CD14-positive monocyte (primary cell): ENCODE results near the gene NUP188. TPM values are rescaled to one million over a fixed set of nuclear protein-coding genes. Genes with fewer than 3 reads are reported as not detected.

Source experiments
- DNase-seq, 3 donors: peaks; one replicate each; pipeline ENCODE4 v3.0.0-alpha.2; 2011 to 2022
- H2AFZ ChIP-seq: 2 replicates; pipeline ENCODE4 v1.6.0; 2012; ENCODE audit warnings: mild to moderate bottlenecking, low read depth, low read length, inconsistent platforms; ENCODE audit not compliant: insufficient read depth, poor library complexity, severe bottlenecking
- H3K27ac ChIP-seq, 2 donors: 1 replicate in 1 of 2; 2 replicates in 1 of 2; pipeline ENCODE4 v1.5.1; 2012 to 2013; ENCODE audit warnings: low read length in 2 of 2, control low read depth in 1 of 2, inconsistent platforms in 1 of 2, low read depth in 1 of 2, mild to moderate bottlenecking in 1 of 2
- H3K27me3 ChIP-seq, 2 donors: one replicate each; pipeline versions ENCODE4 v1.6.0 to v1.6.1; 2011 to 2013; ENCODE audit warnings: low read length in 2 of 2; ENCODE audit not compliant: control insufficient read depth in 2 of 2, insufficient read depth in 2 of 2
- H3K36me3 ChIP-seq, 2 donors: replicated peaks in 1 of 2; 1 replicate in 1 of 2; 2 replicates in 1 of 2; pipeline versions ENCODE4 v1.5.1 to v1.6.1; 2012 to 2013; ENCODE audit warnings: low read length in 2 of 2, control low read depth in 1 of 2, inconsistent platforms in 1 of 2, mild to moderate bottlenecking in 1 of 2; ENCODE audit not compliant: insufficient read depth in 2 of 2, control insufficient read depth in 1 of 2
- H3K4me1 ChIP-seq, 2 donors: 1 replicate in 1 of 2; 2 replicates in 1 of 2; pipeline versions ENCODE4 v1.5.1 to v1.6.1; 2012 to 2013; ENCODE audit warnings: low read length in 2 of 2, control low read depth in 1 of 2, inconsistent platforms in 1 of 2, mild to moderate bottlenecking in 1 of 2, moderate library complexity in 1 of 2; ENCODE audit not compliant: insufficient read depth in 2 of 2, control insufficient read depth in 1 of 2
- H3K4me2 ChIP-seq: replicated peaks from 2 replicates; pipeline ENCODE3; 2012; ENCODE audit warnings: low read length, moderate library complexity, mild to moderate bottlenecking; ENCODE audit not compliant: poor library complexity, severe bottlenecking; ENCODE audit errors: extremely low read depth
- H3K4me3 ChIP-seq, 3 experiments: fragments of 200-600 bp in 1 of 3; sonication (generic) in 1 of 3; replicated peaks in 1 of 3; 1 replicate in 2 of 3; 2 replicates in 1 of 3; pipeline ENCODE4 v1.5.1; 2011 to 2013; ENCODE audit warnings: low read length in 3 of 3, mild to moderate bottlenecking in 3 of 3, control low read depth in 2 of 3, low read depth in 2 of 3, inconsistent platforms in 1 of 3, moderate library complexity in 1 of 3
- H3K79me2 ChIP-seq: 2 replicates; pipeline ENCODE4 v1.6.0; 2012; ENCODE audit warnings: mild to moderate bottlenecking, control low read depth, inconsistent platforms, low read length, moderate library complexity; ENCODE audit not compliant: insufficient read depth
- H3K9ac ChIP-seq: 2 replicates; pipeline ENCODE4 v1.6.0; 2017; ENCODE audit warnings: low read length, mild to moderate bottlenecking; ENCODE audit not compliant: insufficient read depth, poor library complexity, severe bottlenecking
- H3K9me3 ChIP-seq, 2 donors: replicated peaks in 1 of 2; 1 replicate in 1 of 2; 2 replicates in 1 of 2; pipeline versions ENCODE4 v1.5.1 to v1.6.1; 2012 to 2013; ENCODE audit warnings: low read length in 2 of 2, control low read depth in 1 of 2; ENCODE audit not compliant: control insufficient read depth in 1 of 2, insufficient read depth in 1 of 2
- H4K20me1 ChIP-seq: 2 replicates; pipeline ENCODE4 v1.6.0; 2012; ENCODE audit warnings: mild to moderate bottlenecking, low read length, control low read depth, moderate library complexity; ENCODE audit not compliant: insufficient read depth
- H3K27ac Mint-ChIP-seq, 7 donors: one replicate each; pipeline ENCODE4 v1.8.0; 2020; ENCODE audit warnings: mild to moderate bottlenecking in 7 of 7, mixed read lengths in 7 of 7, moderate library complexity in 6 of 7, inconsistent platforms in 2 of 7
- H3K27me3 Mint-ChIP-seq, 3 donors: one replicate each; pipeline ENCODE4 v1.8.0; 2021 to 2022; ENCODE audit warnings: low read depth in 3 of 3, mild to moderate bottlenecking in 3 of 3, mixed read lengths in 3 of 3, moderate library complexity in 3 of 3, inconsistent platforms in 1 of 3
- H3K36me3 Mint-ChIP-seq, 2 donors: one replicate each; pipeline ENCODE4 v1.8.0; 2020; ENCODE audit warnings: mixed read lengths in 2 of 2, inconsistent platforms in 1 of 2, mild to moderate bottlenecking in 1 of 2
- H3K4me1 Mint-ChIP-seq: one replicate; pipeline ENCODE4 v1.8.0; 2020; ENCODE audit warnings: mild to moderate bottlenecking, mixed read lengths
- H3K4me3 Mint-ChIP-seq, 2 donors: one replicate each; pipeline ENCODE4 v1.8.0; 2020; ENCODE audit warnings: mild to moderate bottlenecking in 2 of 2, mixed read lengths in 2 of 2, moderate library complexity in 1 of 2
- H3K9me3 Mint-ChIP-seq, 7 donors: one replicate each; pipeline ENCODE4 v1.8.0; 2020 to 2022; ENCODE audit warnings: mixed read lengths in 7 of 7, mild to moderate bottlenecking in 6 of 7, moderate library complexity in 6 of 7, inconsistent platforms in 2 of 7
- WGBS: methylation state at CpG from one replicate; pipeline ENCODE4 v1.1.5; 2013; ENCODE audit warnings: missing lambda C conversion rate; ENCODE audit not compliant: insufficient coverage; 5-methylcytosine and 5-hydroxymethylcytosine counted together
- intact Hi-C, 2 donors: fragments of 100-400 bp; cut with micrococcal nuclease; formaldehyde crosslinking; loops; one replicate each; pipeline versions ENCODE4 v1.15.0 to v1.15.1; 2023
- polyA plus RNA-seq, 3 donors: library from polyadenylated mRNA; depleted of rRNA in 1 of 3; unstranded in 2 of 3; stranded (reverse) in 1 of 3; fragments of 300-500 nt in 2 of 3; fragments of >200 nt in 1 of 3; fragmentation: Illumina TruSeq in 2 of 3; gene quantifications; 1 replicate in 2 of 3; 2 replicates in 1 of 3; pipeline ENCODE4 v1.2.3, GENCODE V29; 2012 to 2021
- TF ChIP-seq, protein P1 (sequence below): fragments of 200-600 bp; IDR thresholded peaks from one replicate; pipeline ENCODE4 v1.8.0; 2022; ENCODE audit warnings: antibody characterized with exemption, mild to moderate bottlenecking

Gene NUP188
- polyA plus RNA-seq, 3 donors: 10.5 to 28.2 (median 17.2) TPM

DNA sequence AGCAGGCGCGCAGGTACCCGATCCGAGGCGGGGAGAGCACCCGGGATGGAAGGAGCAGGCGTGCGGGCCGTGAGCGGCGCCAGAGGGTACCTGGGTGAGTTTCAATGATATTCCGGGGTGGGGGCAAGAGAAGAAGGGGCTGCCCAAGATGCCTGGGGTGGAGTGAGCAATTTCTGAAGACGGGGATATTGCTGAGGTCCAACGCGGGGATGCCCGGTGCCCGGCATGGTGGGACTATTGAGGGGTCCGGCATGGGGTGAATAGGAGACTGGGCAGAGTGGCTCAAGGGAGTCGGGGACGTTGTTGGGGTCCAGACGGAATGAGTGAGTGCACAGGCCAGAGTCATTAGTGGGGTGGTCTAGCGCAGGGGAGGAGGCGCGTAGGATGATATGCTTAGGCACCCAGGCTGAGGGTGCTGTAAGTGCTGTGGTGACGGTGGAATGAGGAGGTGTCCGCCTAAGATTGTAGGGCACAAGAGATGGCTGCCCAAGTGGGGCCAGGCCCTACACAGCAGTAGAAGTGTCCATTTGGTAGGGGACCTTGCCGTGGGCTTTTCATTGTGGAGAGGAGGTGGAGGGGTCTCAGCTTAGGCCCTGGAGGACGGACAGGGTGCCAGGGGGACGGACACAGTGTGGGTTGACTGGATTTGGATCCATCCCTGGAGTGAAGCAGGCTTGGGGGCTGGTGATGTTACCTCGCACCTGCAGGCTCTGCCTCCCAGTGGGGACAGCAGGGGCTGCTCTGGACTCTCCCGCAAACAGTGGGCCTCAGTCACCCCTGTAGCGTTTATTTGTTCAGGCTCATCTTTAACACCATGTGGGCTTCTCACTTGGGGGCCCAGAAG lies 89.6 kb downstream of the NUP188 start:
- H3K27ac ChIP-seq: peak overlapping the region; percentile 10 to 85

DNA sequence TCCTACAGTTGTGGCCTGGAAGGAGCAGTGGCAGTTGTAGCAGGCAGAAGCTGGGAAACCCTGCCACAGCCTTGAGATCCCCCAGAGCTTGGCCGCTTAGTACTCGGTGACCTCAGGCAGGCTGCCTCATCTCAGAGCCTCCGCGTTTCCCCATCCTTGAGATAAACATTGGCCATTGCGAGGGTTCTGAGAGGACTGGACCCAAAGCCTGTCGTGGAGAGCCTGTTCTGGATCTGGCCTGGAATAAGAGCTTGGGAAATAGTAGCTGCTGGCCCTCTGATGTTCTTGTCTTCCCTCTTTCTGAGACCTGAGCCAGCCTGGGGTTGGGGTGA lies 90.2 kb downstream of the NUP188 start:
- H3K4me3 Mint-ChIP-seq: peak overlapping the region in 1 of 2 donors; percentile 98
- intact Hi-C loops: loop anchor here (2.0 to 5.0 kb wide), 2 partner anchors 40 to 43 kb away; partner anchors contain the start of gene DOLPP1 (in 1 of the 2)
- no peak for DNase-seq
- peaks cover 21 to 31% of the 10 kb centered on the region in 2 donors for H3K36me3 Mint-ChIP-seq
- Histone ChIP-seq H3K36me3 (peaks cover 20 to 28% of the 10 kb centered on the region in 2 donors), H2AFZ (no peak overlapping the region), H3K4me2 (peak overlapping the region; percentile 99), H3K9ac (no peak overlapping the region), H4K20me1 (peaks cover 16% of the 10 kb centered on the region), H3K4me3 (peak overlapping the region in 1 of 3 experiments; percentile 99), H3K27ac (peak overlapping the region in 1 of 2 donors; percentile 85), H3K79me2 (peaks cover 44% of the 10 kb centered on the region), H3K9me3 (no peaks in the 10 kb centered on the region), H3K4me1 (peaks cover 22 to 26% of the 10 kb centered on the region in 2 donors), H3K27me3 (no peaks in the 10 kb centered on the region)
- peaks cover 0 to 1% (median 0%) of the 10 kb centered on the region in 7 donors for H3K9me3 Mint-ChIP-seq
- TF ChIP-seq, protein P1, sequence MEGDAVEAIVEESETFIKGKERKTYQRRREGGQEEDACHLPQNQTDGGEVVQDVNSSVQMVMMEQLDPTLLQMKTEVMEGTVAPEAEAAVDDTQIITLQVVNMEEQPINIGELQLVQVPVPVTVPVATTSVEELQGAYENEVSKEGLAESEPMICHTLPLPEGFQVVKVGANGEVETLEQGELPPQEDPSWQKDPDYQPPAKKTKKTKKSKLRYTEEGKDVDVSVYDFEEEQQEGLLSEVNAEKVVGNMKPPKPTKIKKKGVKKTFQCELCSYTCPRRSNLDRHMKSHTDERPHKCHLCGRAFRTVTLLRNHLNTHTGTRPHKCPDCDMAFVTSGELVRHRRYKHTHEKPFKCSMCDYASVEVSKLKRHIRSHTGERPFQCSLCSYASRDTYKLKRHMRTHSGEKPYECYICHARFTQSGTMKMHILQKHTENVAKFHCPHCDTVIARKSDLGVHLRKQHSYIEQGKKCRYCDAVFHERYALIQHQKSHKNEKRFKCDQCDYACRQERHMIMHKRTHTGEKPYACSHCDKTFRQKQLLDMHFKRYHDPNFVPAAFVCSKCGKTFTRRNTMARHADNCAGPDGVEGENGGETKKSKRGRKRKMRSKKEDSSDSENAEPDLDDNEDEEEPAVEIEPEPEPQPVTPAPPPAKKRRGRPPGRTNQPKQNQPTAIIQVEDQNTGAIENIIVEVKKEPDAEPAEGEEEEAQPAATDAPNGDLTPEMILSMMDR: no peak
- H3K27ac Mint-ChIP-seq: no peak overlapping the region
- peaks cover 24% of the 10 kb centered on the region for H3K4me1 Mint-ChIP-seq
- WGBS: 87% methylated on average over 6 of the region's 6 CpGs
- peaks cover 0 to 1% (median 0%) of the 10 kb centered on the region in 3 donors for H3K27me3 Mint-ChIP-seq

More for the DNA sequence above, 89.6 kb downstream of the NUP188 start:
- H3K4me2 ChIP-seq: peak overlapping the region; percentile 99
- 11% methylated on average over 28 of the region's 32 CpGs for WGBS
- peaks cover 15 to 25% of the 10 kb centered on the region in 2 donors for H3K36me3 Mint-ChIP-seq
- H3K9ac ChIP-seq: peak overlapping the region; percentile 85
- peaks cover 24% of the 10 kb centered on the region for H3K4me1 Mint-ChIP-seq
- peaks cover 0 to 1% (median 0%) of the 10 kb centered on the region in 7 donors for H3K9me3 Mint-ChIP-seq
- H3K27me3 Mint-ChIP-seq: peaks cover 0 to 1% (median 0%) of the 10 kb centered on the region in 3 donors
- H3K79me2 ChIP-seq: peaks cover 41% of the 10 kb centered on the region
- peak overlapping the region; percentile 80 to 99 (median 94) for H3K4me3 ChIP-seq
- no peaks in the 10 kb centered on the region for H3K9me3 ChIP-seq
- peaks cover 16% of the 10 kb centered on the region for H4K20me1 ChIP-seq
- peaks cover 14 to 22% of the 10 kb centered on the region in 2 donors for H3K36me3 ChIP-seq
- H2AFZ ChIP-seq: peak overlapping the region; percentile 96
- H3K27me3 ChIP-seq: no peaks in the 10 kb centered on the region
- peak overlapping the region; percentile 77 to 94 (median 83) for H3K27ac Mint-ChIP-seq
- intact Hi-C loops: loop anchor here (1.0 to 5.0 kb wide), 3 partner anchors 9 to 44 kb away; partner anchors contain the start of genes DOLPP1 (in 1 of the 2) and SH3GLB2 (in 1 of the 2)
- no peak for DNase-seq
- H3K4me1 ChIP-seq: peaks cover 22 to 26% of the 10 kb centered on the region in 2 donors
- TF ChIP-seq, protein P1: no peak
- peak overlapping the region; percentile 96 to 98 for H3K4me3 Mint-ChIP-seq
